ENCODE results near the gene SLC6A18. TPM values are rescaled to one million over a fixed set of nuclear protein-coding genes. Genes with fewer than 3 reads are reported as not detected.

SLC6A18 gene
- total and polyA plus RNA-seq, 2 of the 4 experiments (the other 2 are of a cell fraction): not detected

GRCh38 chr5:1252681-1253080, 27.5 kb downstream of the SLC6A18 start:
- no peak overlapping the region for H2BK120ac ChIP-seq (ENCODE audit: low read depth, low read length)
- no peaks in the 10 kb centered on the region; the same call in 1 of the 2 replicates for H3K27me3 ChIP-seq (ENCODE audit: control insufficient read depth, insufficient read depth, low read length)
- no peaks in the 10 kb centered on the region for H3K36me3 ChIP-seq (ENCODE audit: control insufficient read depth, insufficient read depth, low read length)
- no peak overlapping the region for H3K27ac ChIP-seq (ENCODE audit: insufficient read depth, low read length)
- no peak overlapping the region for H4K5ac ChIP-seq (ENCODE audit: low read depth, low read length)
- in situ Hi-C loops (cut with MboI; ENCODE audit: low sequenced_read_pairs): no loop called here
- ChIA-PET CTCF (no interaction called here), POLR2A (ENCODE audit: unreplicated experiment) (no interaction called here)
- DNase-seq (no peak), ATAC-seq (ENCODE audit: low read depth) (no peak)
- H3K79me1 ChIP-seq (ENCODE audit: low read depth in 1 of 2, low read length in 2 of 2): no peaks in the 10 kb centered on the region
- H2AK5ac ChIP-seq (ENCODE audit: low read depth, low read length): no peak overlapping the region
- intact Hi-C loops (cut with micrococcal nuclease): no loop called here
- H2AK9ac ChIP-seq (replicated peaks; ENCODE audit: low read depth, low read length, poor library complexity): no peak overlapping the region
- dilution Hi-C loops (cut with HindIII; ENCODE audit: low sequenced_read_pairs, unreplicated experiment): no loop called here
- no peak overlapping the region for H3K14ac ChIP-seq (replicated peaks; ENCODE audit: low read depth, low read length)
- H4K8ac ChIP-seq (ENCODE audit: low read depth in 2 of 2, low read length in 2 of 2): no peak overlapping the region
- H2AFZ ChIP-seq (replicated peaks; ENCODE audit: low read length, poor library complexity): no peak overlapping the region
- TF ChIP-seq MXI1 (IDR thresholded peaks at IDR 0.05; ENCODE audit: borderline replicate concordance, low read depth, low read length) (no peak), CTCF (conservative IDR thresholded peaks at IDR 0.05; ENCODE audit: low read depth, low read length) (no peak), RFX5 (IDR thresholded peaks at IDR 0.05; ENCODE audit: low read depth, low read length) (no peak), CHD1 (IDR thresholded peaks at IDR 0.05; ENCODE audit: low read depth, low read length) (no peak), POLR2A (IDR thresholded peaks at IDR 0.05; ENCODE audit: low read depth, low read length) (no peak), MAFK (IDR thresholded peaks at IDR 0.05; ENCODE audit: low read depth, low read length) (no peak), FOS (IDR thresholded peaks at IDR 0.05; ENCODE audit: low read depth, low read length) (no peak), RAD21 (IDR thresholded peaks at IDR 0.05; ENCODE audit: low read length) (no peak), NFE2L2 (IDR thresholded peaks at IDR 0.05; ENCODE audit: low read depth, low read length) (no peak), BHLHE40 (IDR thresholded peaks at IDR 0.05; ENCODE audit: low read depth, low read length) (no peak), CEBPB (IDR thresholded peaks at IDR 0.05; ENCODE audit: low read depth, low read length) (no peak)
- TF ChIP-seq, protein P1, sequence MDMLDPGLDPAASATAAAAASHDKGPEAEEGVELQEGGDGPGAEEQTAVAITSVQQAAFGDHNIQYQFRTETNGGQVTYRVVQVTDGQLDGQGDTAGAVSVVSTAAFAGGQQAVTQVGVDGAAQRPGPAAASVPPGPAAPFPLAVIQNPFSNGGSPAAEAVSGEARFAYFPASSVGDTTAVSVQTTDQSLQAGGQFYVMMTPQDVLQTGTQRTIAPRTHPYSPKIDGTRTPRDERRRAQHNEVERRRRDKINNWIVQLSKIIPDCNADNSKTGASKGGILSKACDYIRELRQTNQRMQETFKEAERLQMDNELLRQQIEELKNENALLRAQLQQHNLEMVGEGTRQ (IDR thresholded peaks at IDR 0.05; ENCODE audit: low read depth, low read length): no peak
- TF ChIP-seq, protein P2, sequence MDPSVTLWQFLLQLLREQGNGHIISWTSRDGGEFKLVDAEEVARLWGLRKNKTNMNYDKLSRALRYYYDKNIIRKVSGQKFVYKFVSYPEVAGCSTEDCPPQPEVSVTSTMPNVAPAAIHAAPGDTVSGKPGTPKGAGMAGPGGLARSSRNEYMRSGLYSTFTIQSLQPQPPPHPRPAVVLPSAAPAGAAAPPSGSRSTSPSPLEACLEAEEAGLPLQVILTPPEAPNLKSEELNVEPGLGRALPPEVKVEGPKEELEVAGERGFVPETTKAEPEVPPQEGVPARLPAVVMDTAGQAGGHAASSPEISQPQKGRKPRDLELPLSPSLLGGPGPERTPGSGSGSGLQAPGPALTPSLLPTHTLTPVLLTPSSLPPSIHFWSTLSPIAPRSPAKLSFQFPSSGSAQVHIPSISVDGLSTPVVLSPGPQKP (IDR thresholded peaks at IDR 0.05; ENCODE audit: borderline replicate concordance, low read depth, low read length): no peak
- no TSS peak for BruUV-seq (replicated peaks)
- H3K18ac ChIP-seq (ENCODE audit: low read depth, low read length): no peak overlapping the region
- no peak overlapping the region for H2BK20ac ChIP-seq (ENCODE audit: low read depth, low read length)
- peaks cover 2% of the 10 kb centered on the region; the same call in 1 of the 2 replicates for H3K9me3 ChIP-seq (ENCODE audit: control insufficient read depth, insufficient read depth, low read length)
- H2BK5ac ChIP-seq (ENCODE audit: low read depth, low read length, poor library complexity, severe bottlenecking): no peak overlapping the region
- H4K20me1 ChIP-seq (ENCODE audit: insufficient read depth, low read length): no peaks in the 10 kb centered on the region
- no peak overlapping the region for H2BK15ac ChIP-seq (ENCODE audit: low read depth, low read length)
- no peak overlapping the region for H4K91ac ChIP-seq (ENCODE audit: insufficient read depth, low read depth, low read length)
- WGBS, 2 experiments (ENCODE audit: extremely low coverage in 2 of 2, insufficient read length in 1 of 2): 67% methylated on average over 1 of the region's 9 CpGs; no CpG with 5 or more reads in 1 of the 2 experiments
- H3K4me2 ChIP-seq (ENCODE audit: low read depth, low read length): no peak overlapping the region
- no peaks in the 10 kb centered on the region for H3K4me1 ChIP-seq (ENCODE audit: control insufficient read depth, insufficient read depth, low read length)
- H3K56ac ChIP-seq (ENCODE audit: extremely low read depth, insufficient read depth, low read length): no peak overlapping the region
- H3K23ac ChIP-seq (ENCODE audit: low read depth, low read length): no peak overlapping the region
- H3K4ac ChIP-seq (ENCODE audit: low read depth, low read length): no peak overlapping the region
- no peaks in the 10 kb centered on the region for H3K9me1 ChIP-seq (ENCODE audit: insufficient read depth, low read length)
- no peak overlapping the region for H3K4me3 ChIP-seq (ENCODE audit: insufficient read depth, low read depth, low read length)
- no peak overlapping the region for H3K9ac ChIP-seq (ENCODE audit: low read depth, low read length)
